ENCODE results near the gene DHX58. TPM values are rescaled to one million over a fixed set of nuclear protein-coding genes. Genes with fewer than 3 reads are reported as not detected.

The DHX58 gene
- total RNA-seq, 2 experiments from 2014 or later = 33.5 to 35.6 TPM

DNA sequence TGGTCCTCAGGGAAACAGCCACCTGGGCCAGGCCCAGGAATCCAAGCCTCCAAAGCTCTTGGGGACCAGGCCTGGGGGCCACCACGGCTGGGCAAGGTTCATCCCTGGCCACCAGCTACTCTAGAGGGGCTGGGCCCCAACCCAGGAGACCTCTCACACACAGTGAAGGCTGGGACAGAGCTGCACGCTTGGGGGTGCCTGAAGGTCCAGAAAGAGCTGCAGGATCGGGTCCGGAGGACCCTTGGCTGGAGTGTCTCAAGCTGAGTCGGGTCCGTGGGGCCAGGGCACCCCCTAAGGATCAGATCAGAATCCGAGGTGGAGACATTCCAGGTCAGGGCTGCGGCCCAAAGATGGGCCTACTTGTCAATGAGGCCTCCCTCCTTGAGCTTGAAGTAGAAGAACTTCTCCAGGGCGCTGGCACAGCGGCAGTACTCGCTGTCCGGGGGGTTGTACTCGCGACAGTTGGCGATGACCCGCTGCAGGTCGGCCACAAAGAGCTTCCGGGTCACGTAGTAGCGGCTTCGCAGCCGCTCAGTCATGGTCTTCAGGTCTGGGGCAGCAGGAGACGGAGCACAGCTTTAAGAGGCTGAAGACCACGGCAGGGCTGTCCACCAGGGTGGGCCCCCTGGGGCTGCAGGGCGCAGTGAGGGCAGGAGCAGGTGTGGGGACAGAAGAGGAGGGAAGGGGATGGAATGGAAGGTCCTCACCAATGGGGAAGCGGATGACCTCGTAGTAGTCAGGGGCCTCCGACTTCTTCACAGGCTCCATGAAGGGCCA lies 967 bp upstream of the DHX58 start:
- H3K36me3 ChIP-seq (ENCODE audit: insufficient read depth, low read length) = peaks cover 39% of the 10 kb centered on the region
- no peaks in the 10 kb centered on the region for H3K27me3 ChIP-seq (ENCODE audit: control insufficient read depth in 1 of 2, insufficient read depth in 2 of 2, low read length in 2 of 2)
- H3K4me1 ChIP-seq (ENCODE audit: insufficient read depth, low read length) = peaks cover 41% of the 10 kb centered on the region
- Mint-ChIP-seq H3K27me3 (no peaks in the 10 kb centered on the region), H3K27ac (peak overlapping the region; percentile 87), H3K36me3 (ENCODE audit: low read depth) (peaks cover 33% of the 10 kb centered on the region), H3K4me1 (ENCODE audit: low read depth) (peaks cover 47% of the 10 kb centered on the region), H3K4me3 (peak overlapping the region; percentile 30), H3K9me3 (no peaks in the 10 kb centered on the region)
- CTCF ChIA-PET = interaction anchor here (1.0 to 2.0 kb wide), 4 partner anchors 12 to 94 kb away, joined by 3 to 10 read pairs (median 6); partner anchors contain the start of gene NKIRAS2
- ATAC-seq (ENCODE audit: poor library complexity) = no peak
- H3K4me3 ChIP-seq (ENCODE audit: low read length) = no peak overlapping the region
- POLR2A ChIA-PET = interaction anchor here (0.7 to 4.4 kb wide), 8 partner anchors 11 to 275 kb away, joined by 3 to 43 read pairs (median 8); partner anchors contain the start of genes CNP, DNAJC7, STAT3 and ZNF385C
- intact Hi-C loops (cut with DNase I, micrococcal nuclease) = loop anchor here in 1 of 2 experiments (5.0 kb wide), 1 partner anchor 191 kb away; no protein-coding TSS in a partner anchor
- H3K27ac ChIP-seq (ENCODE audit: low read depth in 1 of 2, low read length in 2 of 2) = peak overlapping the region; percentile 66 to 72
- no peaks in the 10 kb centered on the region for H3K9me3 ChIP-seq (ENCODE audit: control insufficient read depth in 1 of 2, insufficient read depth in 1 of 2, low read length in 2 of 2)
- TF ChIP-seq, protein P1, sequence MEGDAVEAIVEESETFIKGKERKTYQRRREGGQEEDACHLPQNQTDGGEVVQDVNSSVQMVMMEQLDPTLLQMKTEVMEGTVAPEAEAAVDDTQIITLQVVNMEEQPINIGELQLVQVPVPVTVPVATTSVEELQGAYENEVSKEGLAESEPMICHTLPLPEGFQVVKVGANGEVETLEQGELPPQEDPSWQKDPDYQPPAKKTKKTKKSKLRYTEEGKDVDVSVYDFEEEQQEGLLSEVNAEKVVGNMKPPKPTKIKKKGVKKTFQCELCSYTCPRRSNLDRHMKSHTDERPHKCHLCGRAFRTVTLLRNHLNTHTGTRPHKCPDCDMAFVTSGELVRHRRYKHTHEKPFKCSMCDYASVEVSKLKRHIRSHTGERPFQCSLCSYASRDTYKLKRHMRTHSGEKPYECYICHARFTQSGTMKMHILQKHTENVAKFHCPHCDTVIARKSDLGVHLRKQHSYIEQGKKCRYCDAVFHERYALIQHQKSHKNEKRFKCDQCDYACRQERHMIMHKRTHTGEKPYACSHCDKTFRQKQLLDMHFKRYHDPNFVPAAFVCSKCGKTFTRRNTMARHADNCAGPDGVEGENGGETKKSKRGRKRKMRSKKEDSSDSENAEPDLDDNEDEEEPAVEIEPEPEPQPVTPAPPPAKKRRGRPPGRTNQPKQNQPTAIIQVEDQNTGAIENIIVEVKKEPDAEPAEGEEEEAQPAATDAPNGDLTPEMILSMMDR (IDR thresholded peaks at IDR 0.05) = no peak
- no peak for DNase-seq

DNA sequence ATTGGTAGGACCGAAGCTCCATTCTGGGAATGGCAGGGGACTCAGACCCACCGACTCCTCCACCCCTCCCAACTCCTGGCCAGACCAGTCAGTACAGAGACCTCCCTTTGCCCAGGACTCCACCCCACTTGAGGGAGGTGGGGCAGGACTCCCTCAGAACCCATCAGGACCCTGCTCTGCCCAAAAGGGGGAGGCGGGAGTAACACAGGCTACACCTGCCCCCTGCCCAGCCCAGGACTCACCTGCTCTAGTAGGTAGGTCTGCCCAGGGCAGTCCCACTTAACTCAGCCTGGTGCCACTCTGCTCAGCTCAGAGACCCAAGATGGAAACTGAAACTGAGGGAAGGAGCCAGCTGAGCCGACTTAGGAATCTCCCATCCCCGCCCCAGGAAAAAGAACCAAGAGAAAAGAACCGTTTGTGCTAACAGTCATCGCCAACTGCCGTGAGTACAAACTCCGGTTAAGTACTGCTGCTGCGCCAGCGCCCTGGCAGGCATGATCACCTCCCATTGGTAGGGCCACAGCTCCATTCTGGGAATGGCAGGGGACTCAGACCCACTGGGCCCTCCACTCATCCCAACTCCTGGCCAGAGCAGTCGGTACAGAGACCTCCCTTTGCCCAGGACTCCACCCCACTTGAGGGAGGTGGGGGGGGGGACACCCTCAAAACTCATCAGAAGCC lies 503 bp downstream of the DHX58 start:
- intact Hi-C loops (cut with DNase I, micrococcal nuclease) = loop anchor here in 1 of 2 experiments (5.0 kb wide), 1 partner anchor 190 kb away; no protein-coding TSS in a partner anchor
- Mint-ChIP-seq H3K4me3 (peak overlapping the region; percentile 92), H3K4me1 (ENCODE audit: low read depth) (peaks cover 54% of the 10 kb centered on the region), H3K27ac (peak overlapping the region; percentile 87), H3K9me3 (no peaks in the 10 kb centered on the region), H3K36me3 (ENCODE audit: low read depth) (peaks cover 22% of the 10 kb centered on the region), H3K27me3 (no peaks in the 10 kb centered on the region)
- ChIA-PET CTCF (interaction anchor here (0.7 to 2.0 kb wide), 4 partner anchors 10 to 92 kb away, joined by 3 to 10 read pairs (median 6); partner anchors contain the start of genes HSPB9 and NKIRAS2), POLR2A (interaction anchor here (1.0 to 4.4 kb wide), 16 partner anchors 9 to 497 kb away, joined by 4 to 43 read pairs (median 6); partner anchors contain the start of genes CNP, DNAJC7, GHDC and KAT2A)
- no peaks in the 10 kb centered on the region for H3K27me3 ChIP-seq (ENCODE audit: control insufficient read depth in 1 of 2, insufficient read depth in 2 of 2, low read length in 2 of 2)
- peaks cover 31% of the 10 kb centered on the region for H3K36me3 ChIP-seq (ENCODE audit: insufficient read depth, low read length)
- TF ChIP-seq, protein P1 (IDR thresholded peaks at IDR 0.05) = no peak
- H3K4me3 ChIP-seq (ENCODE audit: low read length) = peak overlapping the region; percentile 58
- peak overlapping the region; percentile 59 to 79 for H3K27ac ChIP-seq (ENCODE audit: low read depth in 1 of 2, low read length in 2 of 2)
- peak; percentile 2 for ATAC-seq (ENCODE audit: poor library complexity)
- peak in 7 of 14 experiments; percentile 9 to 69 (median 43) for DNase-seq
- no peaks in the 10 kb centered on the region for H3K9me3 ChIP-seq (ENCODE audit: control insufficient read depth in 1 of 2, insufficient read depth in 1 of 2, low read length in 2 of 2)
- peaks cover 55% of the 10 kb centered on the region for H3K4me1 ChIP-seq (ENCODE audit: insufficient read depth, low read length)

DNA sequence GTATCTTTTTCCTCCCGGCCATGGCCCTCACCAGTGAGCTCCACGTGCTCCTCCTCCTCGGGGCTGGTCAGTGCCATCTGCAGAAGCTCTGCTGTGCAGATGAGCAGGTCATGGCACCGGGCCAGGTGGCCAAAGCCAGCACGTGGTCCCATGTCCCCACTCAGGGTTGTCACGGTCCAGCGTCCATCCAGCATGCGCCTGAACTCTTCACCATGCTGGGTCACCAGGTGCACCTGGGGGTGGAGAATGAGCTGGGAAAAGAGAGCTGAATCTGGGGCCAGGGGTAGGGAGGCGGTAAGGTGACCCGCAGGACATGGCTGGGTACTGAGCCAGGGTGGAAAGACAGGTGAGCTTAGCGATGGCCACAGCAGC lies 1.3 kb downstream of the DHX58 start:
- no peak overlapping the region for H3K27ac ChIP-seq (ENCODE audit: low read depth in 1 of 2, low read length in 2 of 2)
- H3K36me3 ChIP-seq (ENCODE audit: insufficient read depth, low read length) = peaks cover 30% of the 10 kb centered on the region
- no peaks in the 10 kb centered on the region for H3K9me3 ChIP-seq (ENCODE audit: control insufficient read depth in 1 of 2, insufficient read depth in 1 of 2, low read length in 2 of 2)
- Mint-ChIP-seq H3K36me3 (ENCODE audit: low read depth) (peaks cover 16% of the 10 kb centered on the region), H3K9me3 (no peaks in the 10 kb centered on the region), H3K27ac (peak overlapping the region; percentile 87), H3K27me3 (no peaks in the 10 kb centered on the region), H3K4me3 (peak overlapping the region; percentile 25), H3K4me1 (ENCODE audit: low read depth) (peaks cover 47% of the 10 kb centered on the region)
- H3K4me1 ChIP-seq (ENCODE audit: insufficient read depth, low read length) = peaks cover 53% of the 10 kb centered on the region
- DNase-seq = no peak
- H3K4me3 ChIP-seq (ENCODE audit: low read length) = peak overlapping the region; percentile 58
- intact Hi-C loops (cut with DNase I, micrococcal nuclease) = loop anchor here in 1 of 2 experiments (5.0 kb wide), 1 partner anchor 189 kb away; no protein-coding TSS in a partner anchor
- CTCF ChIA-PET = interaction anchor here (0.7 to 2.0 kb wide), 2 partner anchors 11 to 91 kb away, joined by 3 to 10 read pairs; partner anchors contain the start of genes HSPB9 and NKIRAS2
- ATAC-seq (ENCODE audit: poor library complexity) = no peak
- TF ChIP-seq, protein P1 (IDR thresholded peaks at IDR 0.05) = no peak
- POLR2A ChIA-PET = interaction anchor here (1.7 to 4.4 kb wide), 6 partner anchors 9 to 420 kb away, joined by 5 to 43 read pairs (median 10); partner anchors contain the start of genes CNP, DNAJC7, KAT2A and STAT3
- H3K27me3 ChIP-seq (ENCODE audit: control insufficient read depth in 1 of 2, insufficient read depth in 2 of 2, low read length in 2 of 2) = no peaks in the 10 kb centered on the region
